MM.1S (cell line): ENCODE measurements around the gene ADCYAP1R1.

Experiments
- DNase-seq: peaks from one replicate; pipeline ENCODE4 v3.0.0-alpha.2; 2015
- H2AFZ ChIP-seq: fragments of 300-600 bp; sonication (generic); 2 replicates; pipeline ENCODE4 v1.6.0; 2016; ENCODE audit warnings: antibody characterized with exemption, low read length
- H3F3A ChIP-seq: fragments of 300-600 bp; sonication (generic); 2 replicates; pipeline ENCODE4 v1.6.1; 2016; ENCODE audit warnings: mild to moderate bottlenecking, antibody characterized with exemption, low read length, moderate library complexity, mixed read lengths; ENCODE audit not compliant: insufficient read depth
- H3K27ac ChIP-seq: fragments of 300-600 bp; sonication (generic); 2 replicates; pipeline ENCODE4 v1.5.1; 2016; ENCODE audit warnings: mild to moderate bottlenecking, low read length
- H3K27me3 ChIP-seq: fragments of 300-600 bp; sonication (generic); replicated peaks from 2 replicates; pipeline ENCODE4 v1.6.0; 2016; ENCODE audit warnings: low read length; ENCODE audit not compliant: insufficient read depth
- H3K36me3 ChIP-seq: fragments of 300-600 bp; sonication (generic); replicated peaks from 2 replicates; pipeline ENCODE4 v1.6.1; 2016; ENCODE audit warnings: mild to moderate bottlenecking, low read length, mixed read lengths; ENCODE audit not compliant: insufficient read depth
- H3K4me1 ChIP-seq: fragments of 300-600 bp; sonication (generic); 2 replicates; pipeline ENCODE4 v1.6.1; 2016; ENCODE audit warnings: low read length, mixed read lengths
- H3K4me2 ChIP-seq: fragments of 300-600 bp; sonication (generic); 2 replicates; pipeline ENCODE4 v1.6.0; 2016; ENCODE audit warnings: low read depth, low read length
- H3K4me3 ChIP-seq: fragments of 300-600 bp; sonication (generic); 2 replicates; pipeline ENCODE4 v1.5.1; 2016; ENCODE audit warnings: low read length, mixed read lengths
- H3K79me2 ChIP-seq: fragments of 300-600 bp; sonication (generic); 2 replicates; pipeline ENCODE4 v1.6.1; 2016; ENCODE audit warnings: mixed run types, low read length, mixed read lengths
- H3K9ac ChIP-seq: fragments of 300-600 bp; sonication (generic); 2 replicates; pipeline ENCODE4 v1.6.1; 2016; ENCODE audit warnings: low read length, mixed read lengths
- H3K9me2 ChIP-seq: fragments of 300-600 bp; sonication (generic); replicated peaks from 2 replicates; pipeline ENCODE4 v1.6.1; 2016; ENCODE audit warnings: mild to moderate bottlenecking, low read length, mixed read lengths; ENCODE audit not compliant: insufficient read depth
- H3K9me3 ChIP-seq: fragments of 300-600 bp; sonication (generic); replicated peaks from 2 replicates; pipeline ENCODE4 v1.6.1; 2016; ENCODE audit warnings: mild to moderate bottlenecking, low read length, mixed read lengths; ENCODE audit not compliant: insufficient read depth
- H4K20me1 ChIP-seq: fragments of 300-600 bp; sonication (generic); 2 replicates; pipeline ENCODE4 v1.6.1; 2016; ENCODE audit warnings: mild to moderate bottlenecking, low read length, moderate library complexity, mixed read lengths; ENCODE audit not compliant: insufficient read depth
- CTCF ChIP-seq: fragments of 300-600 bp; sonication (generic); IDR thresholded peaks from 2 replicates; pipeline ENCODE4 v1.5.1; 2016; ENCODE audit warnings: antibody characterized with exemption, low read length, mixed read lengths
- EZH2 ChIP-seq: fragments of 300-600 bp; sonication (generic); optimal IDR thresholded peaks from 2 replicates; pipeline ENCODE3; 2017; ENCODE audit warnings: low read depth, mild to moderate bottlenecking, antibody characterized with exemption, low read length, mixed read lengths
- EZH2phosphoT487 ChIP-seq: fragments of 300-600 bp; sonication (generic); IDR thresholded peaks from 2 replicates; pipeline ENCODE4 v1.6.1; 2018; ENCODE audit warnings: antibody characterized with exemption, low read length

ADCYAP1R1 gene

DNA sequence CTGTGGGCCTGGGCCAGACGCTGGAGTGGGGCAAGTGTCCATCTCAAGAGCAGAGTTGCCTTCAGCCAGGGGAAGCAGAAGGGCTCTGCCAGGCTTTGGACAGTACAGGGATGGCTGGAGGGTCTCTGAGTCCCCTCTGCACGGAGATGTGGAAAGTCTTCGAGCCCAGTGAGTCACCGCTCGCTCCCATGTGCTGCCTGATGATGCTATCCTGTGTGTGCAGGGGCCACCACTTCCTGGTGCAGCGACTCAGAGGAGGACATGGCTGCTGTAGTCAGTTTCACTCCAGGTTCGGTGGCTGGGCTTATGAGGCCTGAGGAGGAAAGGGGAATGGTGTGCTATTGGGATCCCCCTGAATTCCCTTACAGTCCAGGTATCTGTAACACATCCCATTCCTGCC, 6.0 kb downstream of the ADCYAP1R1 start:
- H3F3A ChIP-seq: no peaks in the 10 kb centered on the region
- H3K79me2 ChIP-seq: no peaks in the 10 kb centered on the region
- peaks cover 12% of the 10 kb centered on the region; the same call in 1 of the 2 replicates for H3K27me3 ChIP-seq
- H3K36me3 ChIP-seq: no peaks in the 10 kb centered on the region
- H4K20me1 ChIP-seq: no peaks in the 10 kb centered on the region
- no peak for TF ChIP-seq EZH2phosphoT487
- TF ChIP-seq EZH2: no peak
- no peak for TF ChIP-seq CTCF
- H3K4me1 ChIP-seq: no peaks in the 10 kb centered on the region
- DNase-seq: no peak
- no peaks in the 10 kb centered on the region for H3K9me2 ChIP-seq
- H3K9me3 ChIP-seq: no peaks in the 10 kb centered on the region
- no peak overlapping the region for H3K4me2 ChIP-seq
- H2AFZ ChIP-seq: no peak overlapping the region
- H3K27ac ChIP-seq: no peak overlapping the region
- no peak overlapping the region for H3K4me3 ChIP-seq
- no peak overlapping the region for H3K9ac ChIP-seq

DNA sequence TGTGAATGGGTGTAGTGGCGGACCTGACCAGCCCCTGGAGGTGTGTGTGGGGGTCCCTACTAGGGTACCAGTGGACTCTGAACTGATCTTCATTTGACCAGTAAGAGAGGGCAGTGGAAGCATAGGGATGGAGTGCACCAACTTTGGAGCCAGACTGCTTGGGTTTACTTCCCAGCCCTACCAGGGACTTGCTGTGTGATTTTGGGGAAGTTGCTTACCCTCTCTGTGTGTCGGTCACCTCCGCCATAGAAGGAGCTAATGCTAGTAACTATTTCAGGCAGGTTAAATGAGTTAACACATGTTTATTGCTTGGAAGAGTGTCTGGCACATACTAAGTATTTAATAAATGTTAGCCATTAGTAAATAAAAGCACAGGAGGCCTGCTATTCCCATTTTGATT, 6.6 kb downstream of the ADCYAP1R1 start:
- H3K9me2 ChIP-seq: no peaks in the 10 kb centered on the region
- H3K4me3 ChIP-seq: no peak overlapping the region
- H4K20me1 ChIP-seq: no peaks in the 10 kb centered on the region
- H3K27ac ChIP-seq: no peak overlapping the region
- H3K36me3 ChIP-seq: no peaks in the 10 kb centered on the region
- H2AFZ ChIP-seq: no peak overlapping the region
- no peaks in the 10 kb centered on the region for H3F3A ChIP-seq
- H3K4me2 ChIP-seq: no peak overlapping the region
- H3K27me3 ChIP-seq: peaks cover 9% of the 10 kb centered on the region; the same call in 1 of the 2 replicates
- no peak for TF ChIP-seq EZH2
- H3K4me1 ChIP-seq: no peaks in the 10 kb centered on the region
- H3K9ac ChIP-seq: no peak overlapping the region
- H3K9me3 ChIP-seq: no peaks in the 10 kb centered on the region
- no peak for DNase-seq
- no peaks in the 10 kb centered on the region for H3K79me2 ChIP-seq

GRCh38 chr7:31059551-31059950, 7.4 kb downstream of the ADCYAP1R1 start:
- Histone ChIP-seq H3K9me3 (no peaks in the 10 kb centered on the region), H3K9me2 (no peaks in the 10 kb centered on the region), H3K27ac (no peak overlapping the region), H3K4me2 (no peak overlapping the region), H3K9ac (no peak overlapping the region), H3F3A (no peaks in the 10 kb centered on the region), H3K4me1 (no peaks in the 10 kb centered on the region), H2AFZ (no peak overlapping the region), H3K36me3 (no peaks in the 10 kb centered on the region), H4K20me1 (no peaks in the 10 kb centered on the region), H3K79me2 (no peaks in the 10 kb centered on the region), H3K4me3 (no peak overlapping the region), H3K27me3 (peaks cover under 1% of the 10 kb centered on the region; the same call in 1 of the 2 replicates)
- DNase-seq: no peak
- TF ChIP-seq EZH2phosphoT487 (no peak), EZH2 (no peak)

DNA sequence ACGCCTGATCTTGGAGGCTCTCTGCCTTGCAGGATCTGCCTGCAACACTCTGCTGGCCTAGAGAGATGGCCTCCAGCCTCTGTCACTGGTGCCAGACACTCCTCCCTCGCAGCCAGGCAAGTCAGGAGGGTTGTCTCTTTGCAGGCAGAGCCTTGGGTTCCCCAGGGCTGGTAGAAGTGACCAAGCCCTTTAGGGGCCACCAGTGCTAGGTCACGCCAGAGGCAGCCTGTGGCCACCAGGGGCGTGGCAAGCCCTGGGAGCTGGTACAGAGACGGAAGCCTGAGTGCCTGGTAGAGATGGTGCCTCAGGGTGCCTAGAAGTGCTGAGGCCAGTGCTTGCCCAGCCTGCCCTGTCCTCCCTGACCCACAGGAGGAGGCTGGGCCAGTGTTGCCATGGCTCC, 9.1 kb downstream of the ADCYAP1R1 start:
- Histone ChIP-seq H3K27ac (no peak overlapping the region), H3K79me2 (no peaks in the 10 kb centered on the region), H3K4me3 (no peak overlapping the region), H3K4me1 (no peaks in the 10 kb centered on the region), H3K36me3 (no peaks in the 10 kb centered on the region), H3K4me2 (no peak overlapping the region), H3F3A (no peaks in the 10 kb centered on the region), H3K9ac (no peak overlapping the region), H3K9me2 (no peaks in the 10 kb centered on the region), H3K9me3 (no peaks in the 10 kb centered on the region), H3K27me3 (no peaks in the 10 kb centered on the region), H2AFZ (no peak overlapping the region), H4K20me1 (no peaks in the 10 kb centered on the region)
- TF ChIP-seq EZH2 (no peak), EZH2phosphoT487 (no peak), CTCF (no peak)
- DNase-seq: no peak
